ENCODE data around the gene UNC45A.

DNA sequence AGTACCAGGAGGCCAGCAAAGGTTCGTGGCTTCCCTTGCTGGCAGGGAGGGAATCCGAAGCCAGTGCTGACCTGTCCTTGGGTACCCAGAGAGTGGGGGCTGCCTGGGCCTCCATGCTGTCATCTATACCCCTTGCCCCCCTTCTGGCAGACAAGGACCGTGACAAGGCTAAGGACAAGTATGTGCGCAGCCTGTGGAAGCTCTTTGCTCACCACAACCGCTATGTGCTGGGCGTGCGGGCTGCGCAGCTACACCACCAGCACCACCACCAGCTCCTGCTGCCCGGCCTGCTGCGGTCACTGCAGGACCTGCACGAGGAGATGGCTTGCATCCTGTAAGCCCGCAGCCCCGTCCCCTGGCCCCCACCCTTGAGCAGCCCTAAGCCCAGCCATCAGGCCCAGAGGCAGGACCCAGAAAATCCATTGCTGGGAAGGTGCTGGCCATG is 48.0 kb upstream of the UNC45A start:
- TF ChIP-seq, protein P1, sequence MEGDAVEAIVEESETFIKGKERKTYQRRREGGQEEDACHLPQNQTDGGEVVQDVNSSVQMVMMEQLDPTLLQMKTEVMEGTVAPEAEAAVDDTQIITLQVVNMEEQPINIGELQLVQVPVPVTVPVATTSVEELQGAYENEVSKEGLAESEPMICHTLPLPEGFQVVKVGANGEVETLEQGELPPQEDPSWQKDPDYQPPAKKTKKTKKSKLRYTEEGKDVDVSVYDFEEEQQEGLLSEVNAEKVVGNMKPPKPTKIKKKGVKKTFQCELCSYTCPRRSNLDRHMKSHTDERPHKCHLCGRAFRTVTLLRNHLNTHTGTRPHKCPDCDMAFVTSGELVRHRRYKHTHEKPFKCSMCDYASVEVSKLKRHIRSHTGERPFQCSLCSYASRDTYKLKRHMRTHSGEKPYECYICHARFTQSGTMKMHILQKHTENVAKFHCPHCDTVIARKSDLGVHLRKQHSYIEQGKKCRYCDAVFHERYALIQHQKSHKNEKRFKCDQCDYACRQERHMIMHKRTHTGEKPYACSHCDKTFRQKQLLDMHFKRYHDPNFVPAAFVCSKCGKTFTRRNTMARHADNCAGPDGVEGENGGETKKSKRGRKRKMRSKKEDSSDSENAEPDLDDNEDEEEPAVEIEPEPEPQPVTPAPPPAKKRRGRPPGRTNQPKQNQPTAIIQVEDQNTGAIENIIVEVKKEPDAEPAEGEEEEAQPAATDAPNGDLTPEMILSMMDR (IDR thresholded peaks at IDR 0.05), result no peak
- no peak for TF ChIP-seq POLR2A (IDR thresholded peaks at IDR 0.05)
